Natural killer cell (primary cell): ENCODE measurements around the gene STRN. TPM values are rescaled to one million over a fixed set of nuclear protein-coding genes. Genes with fewer than 3 reads are reported as not detected.

ENCODE experiments used
- ATAC-seq, 3 donors: fragments of 150-1000 bp in 2 of 3; fragments of 200-7000 bp in 1 of 3; cut with Tn5 transposase; 1 replicate in 1 of 3; 2 replicates in 2 of 3; pipeline ENCODE4 v1.10.0; 2021; ENCODE audit warnings: mild to moderate bottlenecking in 2 of 3, moderate library complexity in 2 of 3
- DNase-seq, 2 donors: peaks; one replicate each; pipeline versions ENCODE4 v3.0.0 to v3.0.0-alpha.2; 2013 to 2021; ENCODE audit warnings: mixed read lengths in 1 of 2
- H3K27ac ChIP-seq: one replicate; pipeline ENCODE4 v1.5.1; 2013; ENCODE audit warnings: mild to moderate bottlenecking, low read length
- H3K27me3 ChIP-seq: one replicate; pipeline ENCODE4 v1.6.1; 2013; ENCODE audit warnings: low read length; ENCODE audit not compliant: control insufficient read depth, insufficient read depth
- H3K36me3 ChIP-seq: one replicate; pipeline ENCODE4 v1.6.1; 2013; ENCODE audit warnings: low read length; ENCODE audit not compliant: control insufficient read depth, insufficient read depth
- H3K4me1 ChIP-seq: one replicate; pipeline ENCODE4 v1.6.1; 2013; ENCODE audit warnings: low read length; ENCODE audit not compliant: control insufficient read depth, insufficient read depth
- H3K4me3 ChIP-seq: one replicate; pipeline ENCODE4 v1.5.1; 2013; ENCODE audit warnings: low read length
- H3K9me3 ChIP-seq: one replicate; pipeline ENCODE4 v1.6.1; 2013; ENCODE audit warnings: low read length; ENCODE audit not compliant: control insufficient read depth, insufficient read depth
- H3K27ac Mint-ChIP-seq, 2 donors: one replicate each; pipeline ENCODE4 v1.8.0; 2022; ENCODE audit warnings: mild to moderate bottlenecking in 2 of 2, mixed read lengths in 2 of 2, moderate library complexity in 1 of 2
- H3K27me3 Mint-ChIP-seq, 2 donors: one replicate each; pipeline ENCODE4 v1.8.0; 2022; ENCODE audit warnings: low read depth in 2 of 2, mixed read lengths in 2 of 2
- H3K36me3 Mint-ChIP-seq: one replicate; pipeline ENCODE4 v1.8.0; 2022; ENCODE audit warnings: mixed read lengths
- H3K4me1 Mint-ChIP-seq, 2 donors: one replicate each; pipeline ENCODE4 v1.8.0; 2022; ENCODE audit warnings: mixed read lengths in 2 of 2
- H3K4me3 Mint-ChIP-seq: one replicate; pipeline ENCODE4 v1.8.0; 2022; ENCODE audit warnings: mild to moderate bottlenecking, moderate library complexity, mixed read lengths
- H3K9me3 Mint-ChIP-seq, 2 donors: one replicate each; pipeline ENCODE4 v1.8.0; 2022; ENCODE audit warnings: mixed read lengths in 2 of 2
- CTCF ChIP-seq: fragments of 200-600 bp; IDR thresholded peaks from one replicate; pipeline ENCODE4 v1.8.0; 2022; ENCODE audit warnings: antibody characterized with exemption
- WGBS: methylation state at CpG from one replicate; pipeline ENCODE4 v1.1.7; 2013; ENCODE audit warnings: missing lambda C conversion rate; ENCODE audit not compliant: insufficient coverage; 5-methylcytosine and 5-hydroxymethylcytosine counted together
- intact Hi-C: fragments of 100-400 bp; cut with micrococcal nuclease; formaldehyde crosslinking; loops from one replicate; pipeline ENCODE4 v1.14.2; 2022
- total RNA-seq, 4 donors: library from RNA; stranded (reverse); fragments of 120-200 nt in 1 of 4; gene quantifications; one replicate each; pipeline versions ENCODE4 v1.2.3 to v1.2.4, GENCODE V29; 2013 to 2022

STRN gene
- total RNA-seq, 3 donors from 2014 or later (not counting 1 experiment from before 2014, with no cell fraction given), result 43.1 to 49.9 (median 43.4) TPM

DNA sequence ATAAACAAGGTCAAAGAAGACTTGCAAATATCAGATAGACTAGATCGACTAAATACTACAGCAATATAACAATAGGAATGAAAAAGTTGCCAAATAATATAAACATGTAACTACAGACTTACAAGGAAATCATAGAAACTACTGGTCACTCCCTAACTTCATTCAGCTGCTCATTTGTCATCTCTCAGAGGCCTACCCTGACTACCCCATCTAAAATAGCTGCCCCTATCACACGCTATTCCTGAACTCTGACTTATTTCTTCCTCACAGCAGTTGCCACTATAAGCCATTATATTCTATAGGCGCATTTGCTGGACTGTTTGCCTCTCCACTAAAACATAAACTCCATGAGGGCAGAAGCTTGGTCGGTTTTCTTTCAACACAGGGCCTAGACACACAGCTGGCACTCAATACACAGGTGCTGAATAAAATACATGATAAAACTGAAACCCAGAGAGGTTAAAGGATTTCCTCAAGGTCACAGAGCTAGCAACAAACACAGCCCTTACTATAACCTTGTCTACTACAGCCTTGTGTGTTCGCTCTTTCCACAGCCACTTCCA lies 1.8 kb downstream of the STRN start:
- Histone ChIP-seq H3K4me3 (no peak overlapping the region), H3K4me1 (peaks cover 13% of the 10 kb centered on the region), H3K27me3 (no peaks in the 10 kb centered on the region), H3K27ac (no peak overlapping the region), H3K9me3 (no peaks in the 10 kb centered on the region), H3K36me3 (peaks cover 2% of the 10 kb centered on the region)
- 92% methylated on average over 4 of the region's 5 CpGs for WGBS
- ATAC-seq, result no peak
- H3K27ac Mint-ChIP-seq, result peak overlapping the region; percentile 98
- no peaks in the 10 kb centered on the region for H3K9me3 Mint-ChIP-seq
- no peak for DNase-seq
- peaks cover 56 to 57% of the 10 kb centered on the region in 2 donors for H3K4me1 Mint-ChIP-seq
- H3K36me3 Mint-ChIP-seq, result no peaks in the 10 kb centered on the region
- H3K4me3 Mint-ChIP-seq, result peak overlapping the region; percentile 92
- H3K27me3 Mint-ChIP-seq, result no peaks in the 10 kb centered on the region
- no peak for TF ChIP-seq CTCF
- intact Hi-C loops, result loop anchor here (5.0 kb wide), 1 partner anchor 162 kb away; no protein-coding TSS in a partner anchor

DNA sequence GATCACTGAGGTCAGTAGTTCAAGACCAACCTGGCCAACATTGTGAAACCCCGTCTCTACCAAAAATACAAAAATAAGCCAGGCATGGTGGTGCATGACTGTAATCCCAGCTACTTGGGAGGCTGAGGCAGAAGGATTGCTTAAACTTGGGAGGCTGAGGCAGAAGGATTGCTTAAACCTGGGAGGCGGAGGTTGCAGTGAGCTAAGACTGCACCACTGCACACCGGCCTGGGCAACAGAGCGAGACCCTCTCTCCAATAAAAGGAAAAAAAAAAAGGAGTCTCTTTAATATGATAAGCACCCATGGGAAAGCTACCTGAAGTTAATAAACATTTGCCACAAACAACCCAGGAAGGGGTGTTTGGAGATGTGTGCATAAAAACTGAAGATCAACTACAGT lies 2.6 kb downstream of the STRN start:
- Histone ChIP-seq H3K4me3 (no peak overlapping the region), H3K27ac (no peak overlapping the region), H3K4me1 (peaks cover 13% of the 10 kb centered on the region), H3K36me3 (peaks cover 2% of the 10 kb centered on the region), H3K9me3 (no peaks in the 10 kb centered on the region), H3K27me3 (no peaks in the 10 kb centered on the region)
- 94% methylated on average over 2 of the region's 4 CpGs for WGBS
- H3K9me3 Mint-ChIP-seq, result no peaks in the 10 kb centered on the region
- H3K4me3 Mint-ChIP-seq, result peak overlapping the region; percentile 29
- no peak for DNase-seq
- H3K36me3 Mint-ChIP-seq, result no peaks in the 10 kb centered on the region
- H3K27ac Mint-ChIP-seq, result no peak overlapping the region
- intact Hi-C loops, result no loop called here
- no peak for TF ChIP-seq CTCF
- no peak for ATAC-seq
- H3K4me1 Mint-ChIP-seq, result peaks cover 56 to 58% of the 10 kb centered on the region in 2 donors
- no peaks in the 10 kb centered on the region for H3K27me3 Mint-ChIP-seq

GRCh38 chr2:36963106-36963505 lies 3.2 kb downstream of the STRN start:
- H3K27ac ChIP-seq, result no peak overlapping the region
- no peak for ATAC-seq
- no peaks in the 10 kb centered on the region for H3K9me3 ChIP-seq
- Mint-ChIP-seq H3K27me3 (no peaks in the 10 kb centered on the region), H3K4me3 (peak overlapping the region; percentile 63), H3K27ac (peak overlapping the region in 1 of 2 donors; percentile 55), H3K4me1 (peaks cover 62 to 63% of the 10 kb centered on the region in 2 donors), H3K9me3 (no peaks in the 10 kb centered on the region), H3K36me3 (no peaks in the 10 kb centered on the region)
- 74% methylated on average over 1 of the region's 4 CpGs for WGBS
- no peak for DNase-seq
- H3K36me3 ChIP-seq, result peaks cover 3% of the 10 kb centered on the region
- intact Hi-C loops, result no loop called here
- H3K27me3 ChIP-seq, result no peaks in the 10 kb centered on the region
- no peak for TF ChIP-seq CTCF
- H3K4me3 ChIP-seq, result no peak overlapping the region
- peaks cover 13% of the 10 kb centered on the region for H3K4me1 ChIP-seq

GRCh38 chr2:36960773-36961172 lies 5.6 kb downstream of the STRN start:
- Mint-ChIP-seq H3K4me1 (peaks cover 61 to 64% of the 10 kb centered on the region in 2 donors), H3K27ac (no peak overlapping the region), H3K4me3 (no peak overlapping the region), H3K9me3 (no peaks in the 10 kb centered on the region), H3K36me3 (no peaks in the 10 kb centered on the region), H3K27me3 (no peaks in the 10 kb centered on the region)
- intact Hi-C loops, result no loop called here
- DNase-seq (no peak), ATAC-seq (no peak)
- no peak overlapping the region for H3K4me3 ChIP-seq
- no peak for TF ChIP-seq CTCF
- H3K27me3 ChIP-seq, result no peaks in the 10 kb centered on the region
- no peak overlapping the region for H3K27ac ChIP-seq
- H3K4me1 ChIP-seq, result peaks cover 10% of the 10 kb centered on the region
- no peaks in the 10 kb centered on the region for H3K9me3 ChIP-seq
- 98% methylated on average over 5 of the region's 5 CpGs for WGBS
- H3K36me3 ChIP-seq, result peaks cover 3% of the 10 kb centered on the region
